GM21723 (cell line): ENCODE measurements around the gene GABRA6.

Experiments used
- ATAC-seq: cut with Tn5 transposase; IDR thresholded peaks from one replicate; pipeline ENCODE4 v1.9.1; 2021; ENCODE audit warnings: mild to moderate bottlenecking, moderate library complexity; ENCODE audit not compliant: unreplicated experiment

GABRA6 gene

GRCh38 chr5:161751265-161751664, 65.7 kb downstream of the GABRA6 start:
- no peak for ATAC-seq
